Measurements from ENCODE around the gene C1orf159.

C1orf159 gene

DNA sequence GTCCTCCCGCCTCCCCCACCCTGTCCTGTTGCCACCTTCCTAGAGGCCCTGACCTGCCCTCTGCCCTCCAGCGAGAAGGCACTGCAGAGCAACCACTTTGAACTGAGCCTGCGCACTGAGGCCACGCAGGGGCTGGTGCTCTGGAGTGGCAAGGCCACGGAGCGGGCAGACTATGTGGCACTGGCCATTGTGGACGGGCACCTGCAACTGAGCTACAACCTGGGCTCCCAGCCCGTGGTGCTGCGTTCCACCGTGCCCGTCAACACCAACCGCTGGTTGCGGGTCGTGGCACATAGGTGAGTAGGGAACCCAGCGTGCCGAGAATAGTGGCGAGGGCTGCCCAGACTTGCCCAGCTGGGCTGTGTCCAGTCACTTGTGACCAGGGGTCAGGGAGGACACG lies 62.2 kb downstream of the C1orf159 start:
- DNase-seq (ENCODE audit: low spot score) = no peak

DNA sequence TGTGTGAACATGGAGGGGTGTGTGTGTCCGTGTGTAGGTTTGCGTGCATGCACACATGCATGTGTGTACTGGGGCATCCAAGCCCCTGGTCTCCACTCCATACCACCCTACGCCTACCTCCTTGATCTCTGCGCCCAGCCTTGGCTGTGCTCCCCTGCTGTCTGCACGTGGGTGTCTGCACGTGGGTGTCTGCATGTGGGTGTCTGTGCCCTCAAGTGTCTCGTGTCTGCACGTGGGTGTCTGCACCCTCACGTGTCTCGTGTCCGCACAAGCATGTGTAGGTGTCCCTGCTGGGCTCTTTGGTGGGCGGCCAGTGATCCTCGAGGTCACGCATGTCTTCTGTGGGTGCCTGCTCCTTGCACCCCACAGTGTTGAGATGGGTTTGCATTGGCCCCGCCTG lies 62.9 kb downstream of the C1orf159 start:
- DNase-seq (ENCODE audit: low spot score) = no peak

DNA sequence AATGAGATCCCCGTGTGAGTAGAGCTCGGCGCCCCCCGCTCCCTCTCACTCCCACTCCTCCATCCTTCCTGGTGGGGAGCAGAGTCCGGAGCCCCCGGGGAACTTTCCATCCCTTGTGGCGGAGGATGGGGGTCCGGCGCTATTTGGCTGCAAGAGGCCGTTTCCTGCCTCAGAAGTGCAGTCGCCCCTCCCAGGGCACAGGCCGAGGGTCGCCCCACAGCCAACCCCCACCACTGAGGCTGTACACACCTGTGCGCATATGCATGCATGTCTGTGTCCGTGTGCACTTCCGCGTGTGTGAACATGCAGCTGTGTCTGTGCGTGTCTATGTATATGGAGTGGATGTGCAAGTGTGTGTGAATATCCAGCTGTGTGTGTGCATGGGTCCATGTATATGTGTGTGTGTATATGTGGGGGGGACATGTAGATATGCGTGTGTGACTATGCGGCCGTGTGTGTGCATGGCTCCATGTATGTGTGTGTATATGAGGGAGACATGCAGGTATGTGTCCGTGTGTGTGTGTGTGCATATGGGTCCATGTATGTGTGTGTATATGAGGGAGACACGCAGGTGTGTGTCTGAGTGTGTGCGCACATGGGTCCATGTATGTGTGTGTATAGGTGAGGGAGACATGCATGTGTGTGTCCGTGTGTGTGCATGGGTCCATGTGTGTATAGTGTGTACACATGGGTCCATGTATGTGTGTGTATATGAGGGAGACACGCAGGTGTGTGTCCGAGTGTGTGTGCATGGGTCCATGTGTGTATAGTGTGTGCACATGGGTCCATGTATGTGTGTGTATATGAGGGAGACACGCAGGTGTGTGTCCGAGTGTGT lies 63.7 kb downstream of the C1orf159 start:
- DNase-seq (ENCODE audit: low spot score) = no peak

DNA sequence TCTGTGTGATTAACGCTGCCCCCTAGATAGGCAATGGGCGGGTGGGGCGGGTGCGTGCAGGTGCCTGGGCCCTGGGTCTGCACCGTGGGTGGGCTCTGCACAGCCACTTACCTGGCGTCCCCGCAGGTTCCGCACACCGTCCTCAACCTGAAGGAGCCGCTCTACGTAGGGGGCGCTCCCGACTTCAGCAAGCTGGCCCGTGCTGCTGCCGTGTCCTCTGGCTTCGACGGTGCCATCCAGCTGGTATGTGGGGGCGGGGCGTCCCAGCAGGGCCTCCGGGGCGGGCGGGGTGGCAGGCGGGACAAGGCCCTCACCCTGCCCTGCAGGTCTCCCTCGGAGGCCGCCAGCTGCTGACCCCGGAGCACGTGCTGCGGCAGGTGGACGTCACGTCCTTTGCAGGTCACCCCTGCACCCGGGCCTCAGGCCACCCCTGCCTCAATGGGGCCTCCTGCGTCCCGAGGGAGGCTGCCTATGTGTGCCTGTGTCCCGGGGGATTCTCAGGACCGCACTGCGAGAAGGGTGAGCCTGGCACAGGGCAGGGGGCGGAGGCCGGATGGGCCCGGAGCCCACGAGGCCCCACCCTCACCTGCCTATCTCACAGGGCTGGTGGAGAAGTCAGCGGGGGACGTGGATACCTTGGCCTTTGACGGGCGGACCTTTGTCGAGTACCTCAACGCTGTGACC lies 64.6 kb downstream of the C1orf159 start:
- no peak for DNase-seq (ENCODE audit: low spot score)

DNA sequence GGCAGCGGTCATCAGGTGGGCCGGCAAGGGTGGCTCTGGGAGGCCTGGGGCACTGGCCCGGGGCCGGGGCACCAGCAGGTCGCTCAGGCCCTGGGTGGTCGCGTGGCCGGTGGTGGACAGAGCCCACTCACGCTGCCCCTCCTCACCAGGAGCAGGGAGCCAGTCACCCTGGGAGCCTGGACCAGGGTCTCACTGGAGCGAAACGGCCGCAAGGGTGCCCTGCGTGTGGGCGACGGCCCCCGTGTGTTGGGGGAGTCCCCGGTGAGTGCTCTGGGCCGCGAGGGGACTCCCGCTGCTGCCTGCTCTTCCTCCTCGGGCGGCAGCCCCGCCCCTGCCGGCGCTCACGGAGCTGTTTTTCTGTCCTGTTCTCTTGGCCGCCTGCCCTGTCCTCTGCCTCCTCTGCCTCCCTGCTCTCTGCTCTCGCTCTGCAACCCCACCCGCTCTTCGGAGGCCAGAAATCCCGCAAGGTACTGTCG lies 65.3 kb downstream of the C1orf159 start:
- no peak for DNase-seq (ENCODE audit: low spot score)

DNA sequence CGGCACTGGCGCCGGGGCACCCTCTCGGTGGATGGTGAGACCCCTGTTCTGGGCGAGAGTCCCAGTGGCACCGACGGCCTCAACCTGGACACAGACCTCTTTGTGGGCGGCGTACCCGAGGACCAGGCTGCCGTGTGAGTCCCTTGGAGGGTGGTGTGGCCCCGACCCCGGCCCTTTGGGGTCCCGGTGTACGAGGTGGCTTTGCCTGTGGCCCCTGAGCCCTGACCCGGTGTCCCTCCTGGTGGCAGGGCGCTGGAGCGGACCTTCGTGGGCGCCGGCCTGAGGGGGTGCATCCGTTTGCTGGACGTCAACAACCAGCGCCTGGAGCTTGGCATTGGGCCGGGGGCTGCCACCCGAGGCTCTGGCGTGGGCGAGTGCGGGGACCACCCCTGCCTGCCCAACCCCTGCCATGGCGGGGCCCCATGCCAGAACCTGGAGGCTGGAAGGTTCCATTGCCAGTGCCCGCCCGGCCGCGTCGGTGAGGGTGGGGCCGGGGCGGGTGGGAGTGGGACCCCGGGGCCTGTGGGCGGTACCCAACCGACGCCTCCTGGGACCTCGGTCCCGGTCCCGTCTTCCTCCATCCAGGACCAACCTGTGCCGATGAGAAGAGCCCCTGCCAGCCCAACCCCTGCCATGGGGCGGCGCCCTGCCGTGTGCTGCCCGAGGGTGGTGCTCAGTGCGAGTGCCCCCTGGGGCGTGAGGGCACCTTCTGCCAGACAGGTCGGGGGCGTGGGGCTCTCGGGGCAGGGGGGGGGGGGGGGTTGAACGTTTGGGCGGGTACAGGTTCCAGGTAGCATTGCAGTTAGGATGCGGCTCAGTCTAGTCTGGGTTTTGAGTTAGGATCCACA lies 66.3 kb downstream of the C1orf159 start:
- no peak for DNase-seq (ENCODE audit: low spot score)

DNA sequence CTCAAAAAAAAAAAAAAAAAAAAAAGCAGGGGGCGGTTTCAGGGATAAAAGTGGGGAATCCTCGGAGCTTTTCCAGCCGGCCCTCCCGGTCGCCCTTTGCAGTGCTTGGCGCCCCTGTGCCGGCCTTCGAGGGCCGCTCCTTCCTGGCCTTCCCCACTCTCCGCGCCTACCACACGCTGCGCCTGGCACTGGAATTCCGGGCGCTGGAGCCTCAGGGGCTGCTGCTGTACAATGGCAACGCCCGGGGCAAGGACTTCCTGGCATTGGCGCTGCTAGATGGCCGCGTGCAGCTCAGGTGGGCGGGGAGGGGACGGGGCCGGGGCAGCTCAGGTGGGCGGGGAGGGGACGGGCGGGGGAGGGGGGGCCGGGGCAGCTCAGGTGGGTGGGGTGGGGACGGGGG lies 67.1 kb downstream of the C1orf159 start:
- no peak for DNase-seq (ENCODE audit: low spot score)

DNA sequence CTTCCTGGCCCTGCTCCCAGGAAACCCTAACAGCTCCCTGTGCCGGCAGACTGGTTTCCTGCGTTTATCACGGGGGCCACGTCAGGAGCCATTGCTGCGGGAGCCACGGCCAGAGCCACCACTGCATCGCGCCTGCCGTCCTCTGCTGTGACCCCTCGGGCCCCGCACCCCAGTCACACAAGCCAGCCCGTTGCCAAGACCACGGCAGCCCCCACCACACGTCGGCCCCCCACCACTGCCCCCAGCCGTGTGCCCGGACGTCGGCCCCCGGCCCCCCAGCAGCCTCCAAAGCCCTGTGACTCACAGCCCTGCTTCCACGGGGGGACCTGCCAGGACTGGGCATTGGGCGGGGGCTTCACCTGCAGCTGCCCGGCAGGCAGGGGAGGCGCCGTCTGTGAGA lies 67.9 kb downstream of the C1orf159 start:
- DNase-seq (ENCODE audit: low spot score) = no peak

DNA sequence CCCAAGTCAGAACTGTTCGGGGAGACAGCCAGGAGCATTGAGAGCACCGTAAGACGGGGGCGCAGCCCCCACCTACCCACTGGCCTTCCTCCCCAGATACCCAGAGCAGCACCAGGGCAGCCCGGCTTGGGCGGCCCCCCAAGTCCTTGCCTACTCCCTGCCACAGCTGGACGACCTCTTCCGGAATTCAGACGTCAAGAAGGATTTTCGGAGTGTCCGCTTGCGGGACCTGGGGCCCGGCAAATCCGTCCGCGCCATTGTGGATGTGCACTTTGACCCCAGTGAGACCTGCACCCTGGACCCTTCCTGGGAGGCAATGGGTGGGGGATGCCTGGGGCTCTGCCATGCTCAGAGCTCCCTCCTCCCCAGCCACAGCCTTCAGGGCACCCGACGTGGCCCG lies 68.5 kb downstream of the C1orf159 start:
- no peak for DNase-seq (ENCODE audit: low spot score)

DNA sequence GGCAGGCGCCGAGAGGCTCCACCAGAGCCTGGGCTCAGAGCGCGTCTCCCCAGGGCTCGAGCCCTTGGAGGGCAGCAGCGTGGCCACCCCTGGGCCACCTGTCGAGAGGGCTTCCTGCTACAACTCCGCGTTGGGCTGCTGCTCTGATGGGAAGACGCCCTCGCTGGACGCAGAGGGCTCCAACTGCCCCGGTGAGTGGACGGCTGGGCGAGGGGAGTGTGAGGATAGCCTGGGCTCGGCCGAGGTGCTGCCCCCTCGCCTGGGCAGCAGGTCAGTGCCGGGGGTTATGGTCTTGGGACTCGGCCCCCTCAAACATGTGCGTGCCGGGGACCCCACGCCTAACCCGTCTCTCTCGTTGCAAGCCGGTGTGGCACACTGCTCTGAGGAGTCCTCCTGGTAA lies 69.1 kb downstream of the C1orf159 start:
- DNase-seq (ENCODE audit: low spot score) = no peak

DNA sequence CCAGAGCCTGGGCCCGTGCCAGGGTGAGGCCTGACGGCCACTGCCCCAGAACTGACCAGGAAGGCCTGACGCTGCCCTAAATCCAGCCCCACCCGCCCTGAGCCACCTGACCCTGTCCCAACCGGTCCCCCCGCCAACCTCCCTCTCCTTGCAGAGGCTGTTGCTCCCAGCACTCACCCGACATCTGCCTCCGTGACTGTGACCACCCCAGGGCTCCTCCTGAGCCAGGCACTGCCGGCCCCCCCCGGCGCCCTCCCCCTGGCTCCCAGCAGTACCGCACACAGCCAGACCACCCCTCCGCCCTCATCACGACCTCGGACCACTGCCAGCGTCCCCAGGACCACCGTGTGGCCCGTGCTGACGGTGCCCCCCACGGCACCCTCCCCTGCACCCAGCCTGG lies 69.6 kb downstream of the C1orf159 start:
- DNase-seq (ENCODE audit: low spot score) = no peak

DNA sequence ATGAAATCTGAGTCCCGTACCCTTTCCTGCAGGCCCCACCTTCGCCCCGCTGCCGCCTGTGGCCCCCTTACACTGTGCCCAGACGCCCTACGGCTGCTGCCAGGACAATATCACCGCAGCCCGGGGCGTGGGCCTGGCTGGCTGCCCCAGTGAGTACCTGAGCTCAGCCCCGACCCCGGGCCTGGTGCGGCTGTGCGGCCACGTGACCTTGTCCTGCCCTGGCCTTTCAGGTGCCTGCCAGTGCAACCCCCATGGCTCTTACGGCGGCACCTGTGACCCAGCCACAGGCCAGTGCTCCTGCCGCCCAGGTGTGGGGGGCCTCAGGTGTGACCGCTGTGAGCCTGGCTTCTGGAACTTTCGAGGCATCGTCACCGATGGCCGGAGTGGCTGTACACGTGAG lies 70.8 kb downstream of the C1orf159 start:
- DNase-seq (ENCODE audit: low spot score) = no peak

DNA sequence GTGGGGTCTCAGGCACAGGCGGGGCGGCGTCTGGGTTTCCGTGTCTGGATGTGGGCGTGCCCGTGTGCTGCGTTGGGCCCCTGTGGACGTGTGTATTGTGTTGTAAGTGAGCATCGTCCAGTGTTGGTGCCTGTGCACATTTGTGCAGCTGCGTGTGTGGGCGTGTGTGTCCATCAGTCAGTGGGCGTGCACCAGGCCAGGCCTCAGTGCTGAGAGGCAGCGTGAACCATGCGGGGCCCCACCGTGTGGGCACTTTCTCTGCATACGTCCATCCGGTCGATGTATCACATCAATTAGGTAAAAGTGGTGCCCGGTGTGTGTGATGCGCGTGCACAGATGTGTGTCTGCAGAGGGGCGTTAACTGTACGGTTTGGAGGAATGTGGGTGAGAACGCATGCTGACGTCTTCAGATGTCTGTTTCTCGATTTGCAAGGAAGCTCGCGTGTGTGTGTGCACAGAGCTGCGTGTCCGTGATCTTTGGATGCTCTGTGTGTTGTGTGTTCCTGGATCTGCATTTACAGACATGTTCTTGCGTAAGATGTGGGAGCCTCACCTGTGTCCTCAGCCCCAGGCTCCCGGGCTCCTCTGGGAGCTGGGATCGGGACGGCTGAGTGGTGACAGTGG lies 71.3 kb downstream of the C1orf159 start:
- no peak for DNase-seq (ENCODE audit: low spot score)

DNA sequence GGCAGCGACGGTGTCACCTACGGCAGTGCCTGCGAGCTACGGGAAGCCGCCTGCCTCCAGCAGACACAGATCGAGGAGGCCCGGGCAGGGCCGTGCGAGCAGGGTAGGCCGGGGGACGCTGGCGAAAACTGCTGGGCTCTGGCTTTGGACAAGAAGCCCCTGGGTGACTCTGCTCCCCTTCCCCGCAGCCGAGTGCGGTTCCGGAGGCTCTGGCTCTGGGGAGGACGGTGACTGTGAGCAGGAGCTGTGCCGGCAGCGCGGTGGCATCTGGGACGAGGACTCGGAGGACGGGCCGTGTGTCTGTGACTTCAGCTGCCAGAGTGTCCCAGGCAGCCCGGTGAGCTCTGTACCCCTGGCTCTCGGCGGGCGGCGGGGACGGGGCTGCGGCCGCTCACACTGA lies 72.0 kb downstream of the C1orf159 start:
- DNase-seq (ENCODE audit: low spot score) = no peak

DNA sequence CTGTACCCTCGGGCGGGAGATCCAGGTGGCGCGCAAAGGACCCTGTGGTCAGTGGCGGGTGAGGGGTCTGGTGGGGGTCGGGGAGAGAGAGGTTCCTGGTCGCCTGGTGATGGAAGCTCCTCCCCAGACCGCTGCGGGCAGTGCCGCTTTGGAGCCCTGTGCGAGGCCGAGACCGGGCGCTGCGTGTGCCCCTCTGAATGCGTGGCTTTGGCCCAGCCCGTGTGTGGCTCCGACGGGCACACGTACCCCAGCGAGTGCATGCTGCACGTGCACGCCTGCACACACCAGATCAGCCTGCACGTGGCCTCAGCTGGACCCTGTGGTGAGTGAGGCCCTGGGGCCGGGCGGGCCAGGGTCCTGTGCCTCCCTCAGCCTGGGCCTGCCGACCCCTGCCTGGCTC lies 72.5 kb downstream of the C1orf159 start:
- DNase-seq (ENCODE audit: low spot score) = no peak

DNA sequence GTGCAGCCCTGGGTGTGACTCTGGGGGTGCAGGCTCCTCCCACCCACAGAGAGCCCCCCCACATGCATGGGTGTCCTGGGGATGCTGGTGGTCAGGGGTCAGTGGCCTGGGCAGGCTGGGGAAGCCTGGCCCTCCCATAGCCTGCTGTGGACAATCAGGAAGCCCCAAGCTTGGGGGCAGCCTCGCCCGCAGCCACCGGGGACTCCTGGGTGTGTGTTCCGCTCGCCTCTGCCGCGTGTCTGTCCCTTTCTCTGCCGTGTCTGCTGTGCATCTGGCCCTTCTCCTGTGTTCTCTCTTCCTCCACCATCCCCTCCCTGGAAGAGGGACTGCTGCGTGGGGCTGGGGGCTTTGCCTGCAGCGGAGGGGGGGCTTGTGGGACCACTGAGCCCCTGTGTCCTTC lies 73.1 kb downstream of the C1orf159 start:
- DNase-seq (ENCODE audit: low spot score) = no peak

DNA sequence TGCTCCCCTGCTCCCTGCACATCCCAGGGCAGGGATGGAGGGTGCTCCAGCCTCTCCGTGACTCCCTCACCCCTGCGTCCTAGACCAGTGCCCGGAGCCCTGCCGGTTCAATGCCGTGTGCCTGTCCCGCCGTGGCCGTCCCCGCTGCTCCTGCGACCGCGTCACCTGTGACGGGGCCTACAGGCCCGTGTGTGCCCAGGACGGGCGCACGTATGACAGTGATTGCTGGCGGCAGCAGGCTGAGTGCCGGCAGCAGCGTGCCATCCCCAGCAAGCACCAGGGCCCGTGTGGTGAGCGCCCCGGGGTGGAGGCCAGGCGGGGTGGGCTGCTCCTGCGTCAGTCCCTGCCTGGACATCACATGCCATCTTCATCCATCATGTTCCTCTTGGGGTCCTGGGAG lies 74.0 kb downstream of the C1orf159 start:
- DNase-seq (ENCODE audit: low spot score) = no peak

DNA sequence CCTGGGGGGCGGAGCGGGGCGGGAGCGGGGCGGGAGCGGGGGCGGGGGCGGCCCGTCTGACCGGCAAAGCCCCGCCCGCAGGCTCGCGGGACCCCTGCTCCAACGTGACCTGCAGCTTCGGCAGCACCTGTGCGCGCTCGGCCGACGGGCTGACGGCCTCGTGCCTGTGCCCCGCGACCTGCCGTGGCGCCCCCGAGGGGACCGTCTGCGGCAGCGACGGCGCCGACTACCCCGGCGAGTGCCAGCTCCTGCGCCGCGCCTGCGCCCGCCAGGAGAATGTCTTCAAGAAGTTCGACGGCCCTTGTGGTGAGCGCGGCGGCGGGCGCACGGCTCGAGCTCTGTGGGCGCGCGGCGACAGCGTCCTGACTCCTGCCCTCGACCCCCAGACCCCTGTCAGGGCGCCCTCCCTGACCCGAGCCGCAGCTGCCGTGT lies 74.8 kb downstream of the C1orf159 start:
- no peak for DNase-seq (ENCODE audit: low spot score)

DNA sequence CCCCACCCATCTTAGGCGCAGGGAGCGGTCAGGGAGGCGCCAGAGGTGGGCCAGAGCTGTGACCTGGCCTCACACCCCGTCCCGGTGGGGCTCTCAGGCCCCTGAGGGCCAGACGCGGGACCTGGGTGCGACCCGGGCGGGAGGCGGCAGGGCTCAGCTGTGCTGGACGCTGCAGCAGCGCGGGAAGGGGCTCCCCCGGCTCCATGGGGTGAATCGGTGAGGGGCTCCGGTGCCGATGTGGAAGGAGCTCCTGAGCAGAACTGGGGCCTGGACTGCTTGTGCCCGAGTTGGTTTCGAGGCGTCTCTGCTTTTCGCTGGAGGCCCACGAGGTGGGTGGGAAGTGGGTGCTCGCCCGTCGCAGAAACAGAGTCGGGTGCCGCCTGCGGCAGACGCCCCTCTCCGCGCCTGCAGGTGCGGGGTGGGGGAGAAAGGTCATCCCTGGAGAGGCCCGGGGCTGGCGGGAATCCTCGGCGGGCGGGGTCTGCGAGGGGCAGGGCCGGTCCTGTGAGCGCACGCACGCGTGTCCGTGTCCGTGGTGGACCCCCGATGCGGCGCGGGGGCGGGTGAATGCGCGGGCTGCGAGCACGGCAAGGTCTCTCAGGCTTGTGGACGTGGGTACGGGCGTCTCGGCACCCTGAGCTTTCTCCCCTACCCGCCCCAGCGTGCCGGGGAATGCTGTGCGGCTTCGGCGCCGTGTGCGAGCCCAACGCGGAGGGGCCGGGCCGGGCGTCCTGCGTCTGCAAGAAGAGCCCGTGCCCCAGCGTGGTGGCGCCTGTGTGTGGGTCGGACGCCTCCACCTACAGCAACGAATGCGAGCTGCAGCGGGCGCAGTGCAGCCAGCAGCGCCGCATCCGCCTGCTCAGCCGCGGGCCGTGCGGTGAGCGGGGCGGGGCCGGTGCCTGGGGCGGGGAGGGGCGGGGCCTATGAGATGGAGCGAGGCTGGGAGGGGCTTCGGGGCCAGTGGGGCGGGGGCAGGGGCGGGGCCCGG lies 75.6 kb downstream of the C1orf159 start:
- DNase-seq (ENCODE audit: low spot score) = no peak

DNA sequence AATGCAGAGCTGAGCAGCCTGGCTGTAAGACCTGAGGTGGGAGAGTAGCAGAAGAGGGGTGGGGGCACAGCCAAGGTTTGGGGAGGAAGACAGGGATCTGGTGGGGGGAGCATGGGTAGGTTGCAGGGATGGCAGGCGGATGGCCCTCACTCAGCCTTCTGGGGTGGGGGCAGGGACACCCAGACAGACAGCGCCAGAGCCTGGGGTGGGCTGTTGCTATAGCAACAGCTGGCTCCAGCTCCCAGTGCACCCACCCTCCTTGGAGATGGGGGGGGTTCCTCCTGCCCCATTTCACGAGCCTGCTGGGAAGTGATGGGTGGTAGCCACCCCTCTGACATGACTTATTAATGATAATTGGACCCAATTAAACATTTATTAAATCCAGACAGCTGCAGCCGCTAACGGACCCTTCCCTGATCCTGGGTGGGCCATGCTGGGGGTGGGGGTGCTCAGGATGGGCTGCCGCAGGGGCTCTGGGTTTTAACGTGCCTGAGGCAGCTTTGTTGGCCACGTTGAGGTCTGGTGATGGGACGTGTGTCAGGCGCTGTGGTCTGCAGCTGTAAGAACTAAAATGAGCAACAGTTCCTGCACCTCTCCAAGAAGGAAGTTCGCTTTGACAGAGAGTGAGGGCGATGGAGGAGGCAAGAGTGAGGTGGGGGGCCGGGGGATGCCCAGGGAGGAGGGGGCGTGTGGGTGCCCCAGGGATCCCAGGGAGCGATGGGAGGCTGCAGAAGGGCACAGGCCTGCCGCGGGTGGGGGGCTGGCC lies 76.6 kb downstream of the C1orf159 start:
- no peak for DNase-seq (ENCODE audit: low spot score)
